Hematopoietic multipotent progenitor cell treated with erythropoietin and hydrocortisone succinate and interleukin-3 and kit ligand, for 17 days (in vitro differentiated cells): ENCODE results near the gene ATP2B3.
"Not testable (repeated sequence)": the region's sequence is repeated elsewhere in the genome, so short reads cannot be mapped to it uniquely, and the experiment has no call there.

Experiments used
- DNase-seq: peaks from one replicate; pipeline ENCODE4 v3.0.0-alpha.2; 2015; ENCODE audit warnings: low spot score

The ATP2B3 gene

GRCh38 chrX:153593811-153594500, 76.5 kb downstream of the ATP2B3 start:
- no peak for DNase-seq

GRCh38 chrX:153595387-153595786, 77.9 kb downstream of the ATP2B3 start:
- no peak for DNase-seq

GRCh38 chrX:153595859-153596857, 78.7 kb downstream of the ATP2B3 start:
- no peak for DNase-seq

- no peak for DNase-seq
Observed at GRCh38 chrX:153596981-153597750, 79.7 kb downstream of the ATP2B3 start.

- DNase-seq: peak; percentile 19
Observed at GRCh38 chrX:153598541-153599191, 81.2 kb downstream of the ATP2B3 start, which contains the start of gene CCNQ. Gene CCNQ, minus strand, starts transcription at chrX:153599139. Its CDS starts 66 bp downstream, at chrX:153599073.

GRCh38 chrX:153599192-153600031, 82.0 kb downstream of the ATP2B3 start:
- DNase-seq: peak; percentile 87

GRCh38 chrX:153600032-153600373, 82.6 kb downstream of the ATP2B3 start:
- DNase-seq: no peak

- DNase-seq: no peak
Observed at GRCh38 chrX:153600921-153601320, 83.5 kb downstream of the ATP2B3 start.

GRCh38 chrX:153601511-153602110, 84.2 kb downstream of the ATP2B3 start:
- no peak for DNase-seq

- DNase-seq: no peak
Observed at GRCh38 chrX:153602601-153603000, 85.2 kb downstream of the ATP2B3 start.

GRCh38 chrX:153603131-153603656, 85.8 kb downstream of the ATP2B3 start:
- DNase-seq: no peak

GRCh38 chrX:153604666-153605380, 87.4 kb downstream of the ATP2B3 start:
- DNase-seq: not testable (repeated sequence)

- no peak for DNase-seq
Observed at GRCh38 chrX:153606503-153606902, 89.1 kb downstream of the ATP2B3 start.

- DNase-seq: no peak
Observed at GRCh38 chrX:153608376-153608775, 90.9 kb downstream of the ATP2B3 start.

GRCh38 chrX:153608806-153609205, 91.4 kb downstream of the ATP2B3 start:
- no peak for DNase-seq

GRCh38 chrX:153609917-153610835, 92.7 kb downstream of the ATP2B3 start:
- DNase-seq: peak; percentile 51

- DNase-seq: no peak
Observed at GRCh38 chrX:153610836-153611213, 93.4 kb downstream of the ATP2B3 start.
